Tibial nerve (tissue), 3 donors: ENCODE results near the gene PGD.

Source experiments
- POLR2A ChIP-seq, 2 donors: fragments of 450-650 bp; IDR thresholded peaks; one replicate each; pipeline ENCODE4 v1.6.1; 2017; ENCODE audit warnings: antibody characterized with exemption in 2 of 2, mild to moderate bottlenecking in 2 of 2, moderate library complexity in 2 of 2
- TF ChIP-seq, protein P1 (sequence below), 5 experiments: fragments of 200-600 bp in 3 of 5; fragments of 450-650 bp in 2 of 5; sonication (generic) in 3 of 5; IDR thresholded peaks; one replicate each; pipeline ENCODE4 v1.5.1; 2016 to 2019; ENCODE audit warnings: antibody characterized with exemption in 5 of 5, mild to moderate bottlenecking in 3 of 5, moderate library complexity in 2 of 5

DNA sequence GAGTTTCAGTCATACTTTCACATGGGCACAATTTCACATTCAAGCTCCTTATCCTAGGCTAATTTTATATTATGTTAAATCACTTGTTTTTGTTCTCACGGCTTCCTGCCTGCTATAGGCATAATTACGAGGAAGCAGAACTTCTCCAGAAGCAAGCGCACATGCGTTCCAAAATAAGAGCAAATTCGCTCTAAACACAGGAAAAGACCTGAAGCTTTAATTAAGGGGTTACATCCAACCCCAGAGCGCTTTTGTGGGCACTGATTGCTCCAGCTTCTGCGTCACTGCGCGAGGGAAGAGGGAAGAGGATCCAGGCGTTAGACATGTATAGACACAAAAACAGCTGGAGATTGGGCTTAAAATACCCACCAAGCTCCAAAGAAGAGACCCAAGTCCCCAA, 50.9 kb downstream of the PGD start, which contains the start of gene CORT:
- TF ChIP-seq, protein P1, sequence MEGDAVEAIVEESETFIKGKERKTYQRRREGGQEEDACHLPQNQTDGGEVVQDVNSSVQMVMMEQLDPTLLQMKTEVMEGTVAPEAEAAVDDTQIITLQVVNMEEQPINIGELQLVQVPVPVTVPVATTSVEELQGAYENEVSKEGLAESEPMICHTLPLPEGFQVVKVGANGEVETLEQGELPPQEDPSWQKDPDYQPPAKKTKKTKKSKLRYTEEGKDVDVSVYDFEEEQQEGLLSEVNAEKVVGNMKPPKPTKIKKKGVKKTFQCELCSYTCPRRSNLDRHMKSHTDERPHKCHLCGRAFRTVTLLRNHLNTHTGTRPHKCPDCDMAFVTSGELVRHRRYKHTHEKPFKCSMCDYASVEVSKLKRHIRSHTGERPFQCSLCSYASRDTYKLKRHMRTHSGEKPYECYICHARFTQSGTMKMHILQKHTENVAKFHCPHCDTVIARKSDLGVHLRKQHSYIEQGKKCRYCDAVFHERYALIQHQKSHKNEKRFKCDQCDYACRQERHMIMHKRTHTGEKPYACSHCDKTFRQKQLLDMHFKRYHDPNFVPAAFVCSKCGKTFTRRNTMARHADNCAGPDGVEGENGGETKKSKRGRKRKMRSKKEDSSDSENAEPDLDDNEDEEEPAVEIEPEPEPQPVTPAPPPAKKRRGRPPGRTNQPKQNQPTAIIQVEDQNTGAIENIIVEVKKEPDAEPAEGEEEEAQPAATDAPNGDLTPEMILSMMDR (IDR thresholded peaks at IDR 0.05) = no peak
- no peak for TF ChIP-seq POLR2A (IDR thresholded peaks at IDR 0.05)
